ENCODE data around the gene TNFSF13.

The TNFSF13 gene

GRCh38 chr17:7556627-7557026 is 1.9 kb upstream of the TNFSF13 start:
- H3K27ac ChIP-seq (ENCODE audit: low read depth, low read length) = no peak overlapping the region
- H3K4me3 ChIP-seq (ENCODE audit: low read length) = no peak overlapping the region
- no peaks in the 10 kb centered on the region for H4K20me1 ChIP-seq (ENCODE audit: control insufficient read depth, insufficient read depth, low read depth, low read length)
- no peaks in the 10 kb centered on the region for H3K9me3 ChIP-seq (ENCODE audit: control insufficient read depth, insufficient read depth, low read length)
- H3K27me3 ChIP-seq (ENCODE audit: control insufficient read depth, low read length) = peaks cover 17% of the 10 kb centered on the region
- H3K4me2 ChIP-seq (ENCODE audit: low read length) = no peak overlapping the region
- TF ChIP-seq CTCF (IDR thresholded peaks at IDR 0.05; ENCODE audit: low read depth, low read length, poor library complexity, severe bottlenecking) = no peak
- TF ChIP-seq EZH2phosphoT487 (IDR thresholded peaks at IDR 0.05; ENCODE audit: borderline replicate concordance, low read length) = no peak
- H3K4me1 ChIP-seq (ENCODE audit: control insufficient read depth, low read length) = peaks cover 29% of the 10 kb centered on the region
- peaks cover 6% of the 10 kb centered on the region for H3K79me2 ChIP-seq (ENCODE audit: control insufficient read depth, low read length)
- H3F3A ChIP-seq (ENCODE audit: control insufficient read depth, insufficient read depth) = 0 out of 2 replicates have a peak, but pooled peaks cover 3% of the 10 kb centered on the region
- no peaks in the 10 kb centered on the region for H3K9me2 ChIP-seq (replicated peaks; ENCODE audit: control insufficient read depth, low read length)
- H3K36me3 ChIP-seq (ENCODE audit: control insufficient read depth, low read length) = no peaks in the 10 kb centered on the region; the same call in 1 of the 2 replicates

GRCh38 chr17:7557147-7557764 is 1.3 kb upstream of the TNFSF13 start:
- 0 out of 2 replicates have a peak, but pooled peaks cover 3% of the 10 kb centered on the region for H3F3A ChIP-seq (ENCODE audit: control insufficient read depth, insufficient read depth)
- H3K36me3 ChIP-seq (ENCODE audit: control insufficient read depth, low read length) = peaks cover 2% of the 10 kb centered on the region
- H3K79me2 ChIP-seq (ENCODE audit: control insufficient read depth, low read length) = peaks cover 12% of the 10 kb centered on the region
- H3K4me2 ChIP-seq (ENCODE audit: low read length) = no peak overlapping the region
- no peaks in the 10 kb centered on the region for H4K20me1 ChIP-seq (ENCODE audit: control insufficient read depth, insufficient read depth, low read depth, low read length)
- no peaks in the 10 kb centered on the region for H3K9me3 ChIP-seq (ENCODE audit: control insufficient read depth, insufficient read depth, low read length)
- H3K27ac ChIP-seq (ENCODE audit: low read depth, low read length) = no peak overlapping the region
- peaks cover 17% of the 10 kb centered on the region for H3K27me3 ChIP-seq (ENCODE audit: control insufficient read depth, low read length)
- H3K4me3 ChIP-seq (ENCODE audit: low read length) = no peak overlapping the region
- peaks cover 29% of the 10 kb centered on the region for H3K4me1 ChIP-seq (ENCODE audit: control insufficient read depth, low read length)
- TF ChIP-seq CTCF (IDR thresholded peaks at IDR 0.05; ENCODE audit: low read depth, low read length, poor library complexity, severe bottlenecking) (no peak), EZH2phosphoT487 (IDR thresholded peaks at IDR 0.05; ENCODE audit: borderline replicate concordance, low read length) (no peak)
- no peaks in the 10 kb centered on the region for H3K9me2 ChIP-seq (replicated peaks; ENCODE audit: control insufficient read depth, low read length)

- H3K4me3 ChIP-seq (ENCODE audit: low read length) = peak overlapping the region; percentile 14; the same call in 1 of the 2 replicates
- peaks cover 17% of the 10 kb centered on the region for H3K27me3 ChIP-seq (ENCODE audit: control insufficient read depth, low read length)
- H3K9me2 ChIP-seq (replicated peaks; ENCODE audit: control insufficient read depth, low read length) = no peaks in the 10 kb centered on the region
- 0 out of 2 replicates have a peak, but pooled peaks cover 3% of the 10 kb centered on the region for H3F3A ChIP-seq (ENCODE audit: control insufficient read depth, insufficient read depth)
- peaks cover 8% of the 10 kb centered on the region for H3K36me3 ChIP-seq (ENCODE audit: control insufficient read depth, low read length)
- H3K79me2 ChIP-seq (ENCODE audit: control insufficient read depth, low read length) = peaks cover 19% of the 10 kb centered on the region
- TF ChIP-seq CTCF (IDR thresholded peaks at IDR 0.05; ENCODE audit: low read depth, low read length, poor library complexity, severe bottlenecking) = no peak
- no peak for TF ChIP-seq EZH2phosphoT487 (IDR thresholded peaks at IDR 0.05; ENCODE audit: borderline replicate concordance, low read length)
- no peak overlapping the region for H3K27ac ChIP-seq (ENCODE audit: low read depth, low read length)
- H3K4me1 ChIP-seq (ENCODE audit: control insufficient read depth, low read length) = peaks cover 34% of the 10 kb centered on the region
- H3K4me2 ChIP-seq (ENCODE audit: low read length) = peak overlapping the region; percentile 33; the same call in 1 of the 2 replicates
- H4K20me1 ChIP-seq (ENCODE audit: control insufficient read depth, insufficient read depth, low read depth, low read length) = no peaks in the 10 kb centered on the region
- no peaks in the 10 kb centered on the region for H3K9me3 ChIP-seq (ENCODE audit: control insufficient read depth, insufficient read depth, low read length)
These were observed 591 bp upstream of the TNFSF13 start for GRCh38 chr17:7557775-7558543.
